DND-41 (cell line): ENCODE data around the gene FAM78A.

Experiments used
- ATAC-seq: fragments of 200-7000 bp; cut with Tn5 transposase; 3 replicates; pipeline ENCODE4 v1.9.1; 2021; ENCODE audit warnings: low read depth; ENCODE audit not compliant: insufficient read depth
- DNase-seq: peaks from one replicate; pipeline ENCODE4 v3.0.0-alpha.2; 2020
- H2AFZ ChIP-seq: 2 replicates; pipeline ENCODE4 v1.6.0; 2012; ENCODE audit warnings: low read depth, low read length
- H3K27ac ChIP-seq: 2 replicates; pipeline ENCODE4 v1.5.1; 2012; ENCODE audit warnings: low read length, inconsistent platforms
- H3K27me3 ChIP-seq: fragments of 200-600 bp; sonication (generic); 2 replicates; pipeline ENCODE4 v1.6.0; 2012; ENCODE audit warnings: low read length, mild to moderate bottlenecking, inconsistent platforms; ENCODE audit not compliant: insufficient read depth, poor library complexity
- H3K36me3 ChIP-seq: 2 replicates; pipeline ENCODE4 v1.5.1; 2012; ENCODE audit warnings: low read length, inconsistent platforms; ENCODE audit not compliant: insufficient read depth
- H3K4me1 ChIP-seq: 2 replicates; pipeline ENCODE4 v1.5.1; 2012; ENCODE audit warnings: mild to moderate bottlenecking, low read length; ENCODE audit not compliant: insufficient read depth
- H3K4me2 ChIP-seq: 2 replicates; pipeline ENCODE4 v1.6.0; 2012; ENCODE audit warnings: mild to moderate bottlenecking, moderate library complexity, low read length, inconsistent platforms; ENCODE audit not compliant: insufficient read depth
- H3K4me3 ChIP-seq, 2 experiments: fragments of 200-600 bp in 1 of 2; shearing (Covaris generic) in 1 of 2; 2 replicates each; pipeline ENCODE4 v1.5.1; 2012 to 2016; ENCODE audit warnings: inconsistent platforms in 2 of 2, low read length in 2 of 2, mild to moderate bottlenecking in 2 of 2, low read depth in 1 of 2, moderate library complexity in 1 of 2
- H3K79me2 ChIP-seq: 2 replicates; pipeline ENCODE4 v1.6.0; 2012; ENCODE audit warnings: low read length, inconsistent platforms; ENCODE audit not compliant: insufficient read depth
- H3K9ac ChIP-seq: 2 replicates; pipeline ENCODE4 v1.6.0; 2012; ENCODE audit warnings: low read depth, mild to moderate bottlenecking, inconsistent platforms, low read length, moderate library complexity
- H3K9me3 ChIP-seq: 2 replicates; pipeline ENCODE4 v1.5.1; 2012; ENCODE audit warnings: low read length, moderate library complexity, mild to moderate bottlenecking, inconsistent platforms; ENCODE audit not compliant: insufficient read depth, severe bottlenecking
- H4K20me1 ChIP-seq: 2 replicates; pipeline ENCODE4 v1.6.0; 2012; ENCODE audit warnings: low read length; ENCODE audit not compliant: insufficient read depth
- EZH2 ChIP-seq: IDR thresholded peaks from 3 replicates; pipeline ENCODE4 v1.6.1; 2012; ENCODE audit warnings: borderline replicate concordance, low read depth, mild to moderate bottlenecking, moderate library complexity, low read length, inconsistent platforms; ENCODE audit not compliant: severe bottlenecking
- TF ChIP-seq, protein P1 (sequence below): IDR thresholded peaks from 2 replicates; pipeline ENCODE4 v1.5.1; 2012; ENCODE audit warnings: borderline replicate concordance, low read length, moderate library complexity, mild to moderate bottlenecking; ENCODE audit not compliant: poor library complexity, severe bottlenecking; ENCODE audit errors: extremely low read depth

FAM78A gene

DNA sequence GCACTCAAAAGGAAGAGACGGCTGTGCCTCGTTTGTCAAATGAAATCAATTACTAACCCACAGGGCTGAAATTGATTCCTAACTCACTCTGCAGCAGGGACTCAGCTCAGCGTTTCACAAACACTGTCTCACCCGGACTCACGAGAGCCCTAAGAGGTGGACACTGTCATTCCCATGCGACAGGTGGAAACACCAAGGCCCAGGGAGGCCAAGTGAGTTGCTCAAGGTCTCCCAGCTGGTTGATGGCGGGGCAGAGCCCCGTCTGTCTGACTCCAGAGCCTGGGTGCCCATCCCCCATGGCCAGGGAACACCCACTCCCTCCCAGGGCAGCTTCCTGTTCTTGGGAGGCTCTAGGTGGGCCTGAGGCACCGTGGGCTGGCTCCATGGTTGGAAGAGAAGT lies 11.9 kb upstream of the FAM78A start:
- H3K9ac ChIP-seq, result no peak overlapping the region
- TF ChIP-seq EZH2, result no peak
- TF ChIP-seq, protein P1, sequence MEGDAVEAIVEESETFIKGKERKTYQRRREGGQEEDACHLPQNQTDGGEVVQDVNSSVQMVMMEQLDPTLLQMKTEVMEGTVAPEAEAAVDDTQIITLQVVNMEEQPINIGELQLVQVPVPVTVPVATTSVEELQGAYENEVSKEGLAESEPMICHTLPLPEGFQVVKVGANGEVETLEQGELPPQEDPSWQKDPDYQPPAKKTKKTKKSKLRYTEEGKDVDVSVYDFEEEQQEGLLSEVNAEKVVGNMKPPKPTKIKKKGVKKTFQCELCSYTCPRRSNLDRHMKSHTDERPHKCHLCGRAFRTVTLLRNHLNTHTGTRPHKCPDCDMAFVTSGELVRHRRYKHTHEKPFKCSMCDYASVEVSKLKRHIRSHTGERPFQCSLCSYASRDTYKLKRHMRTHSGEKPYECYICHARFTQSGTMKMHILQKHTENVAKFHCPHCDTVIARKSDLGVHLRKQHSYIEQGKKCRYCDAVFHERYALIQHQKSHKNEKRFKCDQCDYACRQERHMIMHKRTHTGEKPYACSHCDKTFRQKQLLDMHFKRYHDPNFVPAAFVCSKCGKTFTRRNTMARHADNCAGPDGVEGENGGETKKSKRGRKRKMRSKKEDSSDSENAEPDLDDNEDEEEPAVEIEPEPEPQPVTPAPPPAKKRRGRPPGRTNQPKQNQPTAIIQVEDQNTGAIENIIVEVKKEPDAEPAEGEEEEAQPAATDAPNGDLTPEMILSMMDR, result no peak

DNA sequence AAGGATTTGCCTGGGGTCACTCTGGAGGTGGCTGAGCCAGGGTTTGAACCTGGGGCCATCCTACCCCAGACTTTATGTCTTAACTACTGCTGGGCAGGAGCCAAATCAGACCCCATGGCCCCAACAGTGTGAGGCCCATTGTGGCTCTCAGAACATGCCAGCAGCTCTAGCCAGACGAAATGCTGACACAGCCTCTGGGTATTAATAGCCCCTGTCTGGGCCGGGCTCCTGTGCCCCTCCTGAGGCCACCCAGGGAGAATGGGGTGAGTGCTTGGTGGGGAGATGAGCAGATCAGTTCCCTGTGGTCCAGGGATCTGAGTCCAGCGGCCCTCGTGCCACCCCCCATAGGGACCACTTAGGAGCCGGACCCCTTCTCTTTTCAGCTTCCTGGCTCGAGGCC lies 11.0 kb upstream of the FAM78A start:
- H3K4me2 ChIP-seq, result no peak overlapping the region
- ATAC-seq, result no peak

More for the DNA sequence above, 11.9 kb upstream of the FAM78A start:
- Histone ChIP-seq H3K9me3 (no peaks in the 10 kb centered on the region), H4K20me1 (no peaks in the 10 kb centered on the region), H3K4me3 (no peak overlapping the region), H3K4me1 (no peaks in the 10 kb centered on the region), H3K4me2 (no peak overlapping the region), H3K27ac (no peak overlapping the region), H2AFZ (no peak overlapping the region), H3K79me2 (no peaks in the 10 kb centered on the region), H3K36me3 (no peaks in the 10 kb centered on the region), H3K27me3 (no peaks in the 10 kb centered on the region)
- ATAC-seq (no peak), DNase-seq (no peak)

DNA sequence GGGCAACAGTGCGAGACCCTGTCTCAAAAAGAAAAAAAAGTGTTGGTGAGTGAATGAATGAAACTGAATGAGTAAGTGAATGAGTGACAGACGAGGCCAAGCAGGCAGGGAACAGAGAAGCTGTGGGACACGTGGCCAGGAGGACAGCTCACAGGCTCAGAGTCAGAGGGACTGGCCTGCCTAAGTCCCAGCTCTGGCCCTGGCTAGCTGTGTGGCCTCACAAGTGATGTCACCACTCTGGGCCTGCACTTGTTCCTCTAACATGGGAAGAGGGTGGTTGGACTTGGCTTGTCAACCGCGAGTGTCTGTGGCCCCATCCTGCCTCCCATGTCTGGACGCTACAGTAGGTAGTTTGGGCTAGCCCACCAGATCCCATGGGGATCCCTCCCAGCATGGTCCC lies 8.5 kb upstream of the FAM78A start:
- H3K79me2 ChIP-seq, result no peaks in the 10 kb centered on the region
- H3K27ac ChIP-seq, result no peak overlapping the region
- TF ChIP-seq EZH2, result no peak
- TF ChIP-seq, protein P1, result no peak
- H3K27me3 ChIP-seq, result no peaks in the 10 kb centered on the region
- no peaks in the 10 kb centered on the region for H4K20me1 ChIP-seq
- no peaks in the 10 kb centered on the region for H3K9me3 ChIP-seq
- no peak overlapping the region for H3K4me3 ChIP-seq
- no peak overlapping the region for H2AFZ ChIP-seq
- ATAC-seq (no peak), DNase-seq (no peak)
- no peak overlapping the region for H3K9ac ChIP-seq
- H3K36me3 ChIP-seq, result no peaks in the 10 kb centered on the region
- H3K4me1 ChIP-seq, result no peaks in the 10 kb centered on the region
- H3K4me2 ChIP-seq, result no peak overlapping the region

More for the DNA sequence above, 11.0 kb upstream of the FAM78A start:
- no peaks in the 10 kb centered on the region for H3K4me1 ChIP-seq
- H3K9me3 ChIP-seq, result no peaks in the 10 kb centered on the region
- no peak overlapping the region for H3K9ac ChIP-seq
- H3K36me3 ChIP-seq, result no peaks in the 10 kb centered on the region
- TF ChIP-seq, protein P1, result no peak
- no peak for TF ChIP-seq EZH2
- no peaks in the 10 kb centered on the region for H3K27me3 ChIP-seq
- H3K4me3 ChIP-seq, result no peak overlapping the region
- no peaks in the 10 kb centered on the region for H3K79me2 ChIP-seq
- no peak for DNase-seq
- no peak overlapping the region for H3K27ac ChIP-seq
- H4K20me1 ChIP-seq, result no peaks in the 10 kb centered on the region
- H2AFZ ChIP-seq, result no peak overlapping the region
